Esophagus muscularis mucosa (tissue), 4 donors: ENCODE results near the gene RAD51B. TPM values are rescaled to one million over a fixed set of nuclear protein-coding genes. Genes with fewer than 3 reads are reported as not detected.
A peak's percentile ranks its signal among the peaks of the same experiment; 100 is the strongest.

Source experiments
- DNase-seq: peaks from one replicate; pipeline ENCODE4 v3.0.0-alpha.2; 2017; ENCODE audit errors: extremely low spot score
- H3K27ac ChIP-seq, 4 donors: fragments of 200-600 bp; sonication (generic); replicated peaks in 1 of 4; 1 replicate in 3 of 4; 2 replicates in 1 of 4; pipeline ENCODE4 v1.5.1; 2016 to 2019; ENCODE audit warnings: mild to moderate bottlenecking in 1 of 4
- H3K27me3 ChIP-seq, 4 donors: fragments of 200-600 bp; sonication (generic); one replicate each; pipeline versions ENCODE4 v1.5.1 to v1.6.0; 2016 to 2019
- H3K36me3 ChIP-seq, 4 donors: fragments of 200-600 bp; sonication (generic); one replicate each; pipeline ENCODE4 v1.5.1; 2016 to 2019
- H3K4me1 ChIP-seq, 4 donors: fragments of 200-600 bp; sonication (generic); one replicate each; pipeline ENCODE4 v1.5.1; 2016 to 2019
- H3K4me3 ChIP-seq, 4 donors: fragments of 200-600 bp; sonication (generic); 1 replicate in 2 of 4; 2 replicates in 2 of 4; pipeline ENCODE4 v1.5.1; 2016 to 2019; ENCODE audit warnings: mild to moderate bottlenecking in 4 of 4, moderate library complexity in 1 of 4
- H3K9me3 ChIP-seq, 4 donors: fragments of 200-600 bp; sonication (generic); 1 replicate in 3 of 4; 2 replicates in 1 of 4; pipeline ENCODE4 v1.5.1; 2016 to 2019
- CTCF ChIP-seq, 3 experiments: fragments of 200-600 bp in 2 of 3; fragments of 450-650 bp in 1 of 3; sonication (generic) in 2 of 3; IDR thresholded peaks; one replicate each; pipeline ENCODE4 v1.5.1; 2017 to 2019; ENCODE audit warnings: antibody characterized with exemption in 3 of 3, mild to moderate bottlenecking in 2 of 3, moderate library complexity in 1 of 3
- EP300 ChIP-seq: sonication (generic); formaldehyde crosslinking; IDR thresholded peaks from one replicate; pipeline ENCODE4 v1.6.1; 2017; ENCODE audit warnings: antibody characterized with exemption
- POLR2A ChIP-seq: fragments of 450-650 bp; IDR thresholded peaks from one replicate; pipeline ENCODE4 v1.6.1; 2017; ENCODE audit warnings: antibody characterized with exemption, moderate library complexity, mild to moderate bottlenecking, low read depth
- POLR2AphosphoS5 ChIP-seq, 2 donors: sonication (generic); formaldehyde crosslinking; IDR thresholded peaks; one replicate each; pipeline ENCODE4 v1.6.1; 2017; ENCODE audit warnings: antibody characterized with exemption in 2 of 2
- WGBS: methylation state at CpG from one replicate; pipeline ENCODE4 v1.1.5; 2018; 5-methylcytosine and 5-hydroxymethylcytosine counted together
- intact Hi-C: fragments of 100-400 bp; cut with DNase I; formaldehyde crosslinking; loops from one replicate; pipeline ENCODE4 v1.15.1; 2023
- total RNA-seq, 4 donors: library from RNA; depleted of rRNA; stranded (reverse); fragments of >200 nt; gene quantifications; one replicate each; pipeline versions ENCODE4 v1.1.0 to v1.2.1, GENCODE V29; 2016

Gene RAD51B
- total RNA-seq, 4 donors from 2014 or later = 2.8 to 11.1 (median 5.1) TPM

- Histone ChIP-seq H3K9me3 (no peaks in the 10 kb centered on the region), H3K36me3 (no peaks in the 10 kb centered on the region), H3K4me1 (peaks cover 16 to 70% (median 48%) of the 10 kb centered on the region in 4 donors), H3K27me3 (no peaks in the 10 kb centered on the region), H3K4me3 (no peak overlapping the region), H3K27ac (peak overlapping the region in 1 of 4 donors; percentile 13)
- TF ChIP-seq POLR2A = no peak
- no peak for TF ChIP-seq POLR2AphosphoS5 (IDR thresholded peaks at IDR 0.05)
- TF ChIP-seq EP300 = no peak
- TF ChIP-seq CTCF (IDR thresholded peaks at IDR 0.05) = no peak
- DNase-seq = no peak
- intact Hi-C loops = no loop called here
- WGBS = 87% methylated on average over 12 of the region's 13 CpGs
These were observed 870.7 kb downstream of the RAD51B start for GRCh38 chr14:68690089-68690958.

GRCh38 chr14:68691031-68691791, 871.6 kb downstream of the RAD51B start:
- no peak overlapping the region for H3K4me3 ChIP-seq
- H3K4me1 ChIP-seq = peaks cover 15 to 66% (median 41%) of the 10 kb centered on the region in 4 donors
- no peak for DNase-seq
- H3K27ac ChIP-seq = no peak overlapping the region
- H3K27me3 ChIP-seq = no peaks in the 10 kb centered on the region
- 89% methylated on average over 24 of the region's 24 CpGs for WGBS
- intact Hi-C loops = no loop called here
- H3K36me3 ChIP-seq = no peaks in the 10 kb centered on the region
- H3K9me3 ChIP-seq = no peaks in the 10 kb centered on the region
- TF ChIP-seq POLR2AphosphoS5 (IDR thresholded peaks at IDR 0.05) (no peak), EP300 (no peak), CTCF (IDR thresholded peaks at IDR 0.05) (no peak), POLR2A (no peak)

- WGBS = 97% methylated on average over 3 of the region's 3 CpGs
- Histone ChIP-seq H3K4me1 (peaks cover 15 to 61% (median 36%) of the 10 kb centered on the region in 4 donors), H3K27ac (no peak overlapping the region)
These were observed 872.2 kb downstream of the RAD51B start for GRCh38 chr14:68691792-68692118.

GRCh38 chr14:68692216-68692615, 872.6 kb downstream of the RAD51B start:
- H3K36me3 ChIP-seq = no peaks in the 10 kb centered on the region
- peaks cover 15 to 61% (median 36%) of the 10 kb centered on the region in 4 donors for H3K4me1 ChIP-seq
- H3K27me3 ChIP-seq = no peaks in the 10 kb centered on the region
- no peak for DNase-seq
- H3K9me3 ChIP-seq = no peaks in the 10 kb centered on the region
- TF ChIP-seq CTCF (IDR thresholded peaks at IDR 0.05) = no peak
- TF ChIP-seq POLR2A = no peak
- no peak for TF ChIP-seq EP300
- TF ChIP-seq POLR2AphosphoS5 (IDR thresholded peaks at IDR 0.05) = no peak
- no peak overlapping the region for H3K4me3 ChIP-seq
- 89% methylated on average over 8 of the region's 8 CpGs for WGBS
- no peak overlapping the region for H3K27ac ChIP-seq
- intact Hi-C loops = no loop called here

More at GRCh38 chr14:68691792-68692118, 872.2 kb downstream of the RAD51B start:
- intact Hi-C loops = no loop called here
- no peak for TF ChIP-seq CTCF (IDR thresholded peaks at IDR 0.05)
- no peak for TF ChIP-seq POLR2A
- no peak for TF ChIP-seq POLR2AphosphoS5 (IDR thresholded peaks at IDR 0.05)
- no peak for TF ChIP-seq EP300
- H3K36me3 ChIP-seq = no peaks in the 10 kb centered on the region
- H3K9me3 ChIP-seq = no peaks in the 10 kb centered on the region
- DNase-seq = no peak
- H3K27me3 ChIP-seq = no peaks in the 10 kb centered on the region
- no peak overlapping the region for H3K4me3 ChIP-seq
